GM12892 (cell line): ENCODE measurements around the gene FASTK.

Source experiments
- POLR2A ChIP-seq: IDR thresholded peaks from 2 replicates; pipeline ENCODE4 v1.6.1; 2011; ENCODE audit warnings: low read depth, low read length, control low read depth
- POLR2AphosphoS5 ChIP-seq: IDR thresholded peaks from 2 replicates; pipeline ENCODE4 v1.6.1; 2011; ENCODE audit warnings: low read depth, low read length, control low read depth
- TAF1 ChIP-seq: IDR thresholded peaks from 2 replicates; pipeline ENCODE4 v1.6.1; 2011; ENCODE audit warnings: low read depth, mild to moderate bottlenecking, control low read depth, low read length, borderline replicate concordance

GRCh38 chr7:151043959-151044358 lies 36.6 kb downstream of the FASTK start:
- TF ChIP-seq POLR2AphosphoS5 (no peak), POLR2A (no peak), TAF1 (no peak)
